Hepatocyte (in vitro differentiated cells): ENCODE data around the gene ZNF615.

ENCODE experiments used
- EZH2 ChIP-seq: fragments of 200-600 bp; sonication (generic); IDR thresholded peaks from 2 replicates; pipeline ENCODE4 v1.6.1; 2016; ENCODE audit warnings: antibody characterized with exemption, mild to moderate bottlenecking, borderline replicate concordance
- TF ChIP-seq, protein P1 (sequence below): fragments of 200-600 bp; sonication (generic); IDR thresholded peaks from 2 replicates; pipeline ENCODE4 v1.5.1; 2016; ENCODE audit warnings: antibody characterized with exemption, mild to moderate bottlenecking; ENCODE audit not compliant: poor library complexity

DNA sequence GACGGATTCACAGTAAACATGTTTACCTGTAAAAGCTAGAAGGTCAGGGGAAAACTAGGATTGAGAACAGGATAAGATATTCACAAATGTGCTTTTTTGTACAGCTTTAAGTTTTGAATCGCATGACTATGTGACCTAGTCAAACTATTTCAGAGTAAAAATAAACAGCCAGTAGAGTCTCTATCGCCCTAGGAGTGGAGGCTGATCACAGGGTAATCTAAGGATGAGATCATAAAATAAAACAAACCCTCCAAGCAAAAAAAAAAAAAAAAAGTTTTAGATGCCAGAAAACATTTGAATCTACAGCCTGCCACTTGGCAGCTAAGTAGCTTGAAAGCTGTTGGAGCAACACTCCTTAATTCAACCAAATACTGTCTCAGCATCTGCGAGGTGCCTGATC lies 48.2 kb downstream of the ZNF615 start:
- no peak for TF ChIP-seq EZH2
- TF ChIP-seq, protein P1, sequence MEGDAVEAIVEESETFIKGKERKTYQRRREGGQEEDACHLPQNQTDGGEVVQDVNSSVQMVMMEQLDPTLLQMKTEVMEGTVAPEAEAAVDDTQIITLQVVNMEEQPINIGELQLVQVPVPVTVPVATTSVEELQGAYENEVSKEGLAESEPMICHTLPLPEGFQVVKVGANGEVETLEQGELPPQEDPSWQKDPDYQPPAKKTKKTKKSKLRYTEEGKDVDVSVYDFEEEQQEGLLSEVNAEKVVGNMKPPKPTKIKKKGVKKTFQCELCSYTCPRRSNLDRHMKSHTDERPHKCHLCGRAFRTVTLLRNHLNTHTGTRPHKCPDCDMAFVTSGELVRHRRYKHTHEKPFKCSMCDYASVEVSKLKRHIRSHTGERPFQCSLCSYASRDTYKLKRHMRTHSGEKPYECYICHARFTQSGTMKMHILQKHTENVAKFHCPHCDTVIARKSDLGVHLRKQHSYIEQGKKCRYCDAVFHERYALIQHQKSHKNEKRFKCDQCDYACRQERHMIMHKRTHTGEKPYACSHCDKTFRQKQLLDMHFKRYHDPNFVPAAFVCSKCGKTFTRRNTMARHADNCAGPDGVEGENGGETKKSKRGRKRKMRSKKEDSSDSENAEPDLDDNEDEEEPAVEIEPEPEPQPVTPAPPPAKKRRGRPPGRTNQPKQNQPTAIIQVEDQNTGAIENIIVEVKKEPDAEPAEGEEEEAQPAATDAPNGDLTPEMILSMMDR, result no peak
